GM12878 (cell line): Measurements from ENCODE around the gene EXOC3L1. TPM values are rescaled to one million over a fixed set of nuclear protein-coding genes. Genes with fewer than 3 reads are reported as not detected.

Experiments used
- ATAC-seq: fragments of 200-7000 bp; cut with Tn5 transposase; 3 replicates; pipeline ENCODE4 v1.9.1; 2020; ENCODE audit warnings: mild to moderate bottlenecking, moderate library complexity
- BruUV-seq: library from RNA; stranded (reverse); fragments of 400-500 nt; replicated peaks from 2 replicates; lab custom pipeline; 2021; lab: Mats Ljungman, UMichigan
- CTCF ChIA-PET: fragments of 300-600 bp; sonication (Branson Sonifier 250); formaldehyde crosslinking; extraction: SDS; loops from one replicate; lab custom pipeline; 2021; ENCODE audit warnings: inconsistent platforms; lab: Yijun Ruan, JAX
- POLR2A ChIA-PET: fragments of 350-600 bp; formaldehyde crosslinking; extraction: SDS; loops from one replicate; lab custom pipeline; 2021; ENCODE audit warnings: inconsistent platforms; lab: Charles Lee
- RAD21 ChIA-PET: fragments of 300-600 bp; sonication (Branson Sonifier 250); formaldehyde crosslinking; loops from one replicate; lab custom pipeline; 2023; ENCODE audit warnings: antibody characterized with exemption; ENCODE audit not compliant: unreplicated experiment; lab: Charles Lee
- SMC1A ChIA-PET: fragments of 300-600 bp; sonication (Branson Sonifier 250); formaldehyde crosslinking; loops from one replicate; lab custom pipeline; 2023; ENCODE audit not compliant: unreplicated experiment, uncharacterized antibody; lab: Charles Lee
- DNase-seq: peaks from one replicate; pipeline ENCODE4 v3.0.0-alpha.2; 2011; ENCODE audit warnings: low read depth, low spot score
- FAIRE-seq: peaks from 3 replicates; lab custom pipeline; 2011; peaks lifted over from hg19 to GRCh38; lab: Jason Lieb, UNC
- H2AFZ ChIP-seq: 2 replicates; pipeline ENCODE4 v1.6.0; 2011; ENCODE audit warnings: low read depth, low read length, control low read depth; ENCODE audit not compliant: control insufficient read depth
- H3K27ac ChIP-seq: 2 replicates; pipeline ENCODE4 v1.5.1; 2011; ENCODE audit warnings: control low read depth; ENCODE audit not compliant: control insufficient read depth, insufficient read depth
- H3K27me3 ChIP-seq, 2 experiments: replicated peaks in 1 of 2; 2 replicates each; pipeline versions ENCODE4 v1.6.0 to v1.6.1; 2011; ENCODE audit warnings: low read length in 1 of 2; ENCODE audit not compliant: control insufficient read depth in 2 of 2, insufficient read depth in 2 of 2
- H3K36me3 ChIP-seq, 2 experiments: 2 replicates each; pipeline ENCODE4 v1.5.1; 2011; ENCODE audit warnings: low read length in 1 of 2; ENCODE audit not compliant: control insufficient read depth in 2 of 2, insufficient read depth in 2 of 2
- H3K4me1 ChIP-seq: 2 replicates; pipeline ENCODE4 v1.6.1; 2011; ENCODE audit warnings: mild to moderate bottlenecking, low read length, moderate library complexity, mixed read lengths; ENCODE audit not compliant: control insufficient read depth, insufficient read depth
- H3K4me2 ChIP-seq: 2 replicates; pipeline ENCODE4 v1.6.0; 2011; ENCODE audit warnings: control low read depth; ENCODE audit not compliant: control insufficient read depth, insufficient read depth
- H3K4me3 ChIP-seq: fragments of 200-600 bp; sonication (generic); 2 replicates; pipeline ENCODE4 v1.5.1; 2016
- H3K79me2 ChIP-seq: 2 replicates; pipeline ENCODE4 v1.6.0; 2011; ENCODE audit warnings: low read length; ENCODE audit not compliant: control insufficient read depth, insufficient read depth
- H3K9ac ChIP-seq: 2 replicates; pipeline ENCODE4 v1.8.0; 2011; ENCODE audit warnings: low read length, control low read depth, mixed read lengths; ENCODE audit not compliant: control insufficient read depth, insufficient read depth
- H3K9me3 ChIP-seq: replicated peaks from 3 replicates; pipeline ENCODE4 v1.5.1; 2011; ENCODE audit warnings: mild to moderate bottlenecking, low read length; ENCODE audit not compliant: control insufficient read depth, insufficient read depth
- H4K20me1 ChIP-seq: 2 replicates; pipeline ENCODE4 v1.6.0; 2011; ENCODE audit not compliant: control insufficient read depth, insufficient read depth
- CBX3 ChIP-seq: fragments of 200-600 bp; sonication (generic); IDR thresholded peaks from 2 replicates; pipeline ENCODE4 v1.6.1; 2016; ENCODE audit warnings: low read depth, borderline replicate concordance
- EED ChIP-seq: sonication (generic); IDR thresholded peaks from 2 replicates; pipeline ENCODE4 v1.6.1; 2016; ENCODE audit warnings: antibody characterized with exemption, low read depth
- ETV6 ChIP-seq, 2 experiments: fragments of 450-650 bp in 1 of 2; IDR thresholded peaks in 1 of 2; conservative IDR thresholded peaks in 1 of 2; 2 replicates each; pipeline ENCODE4 v1.6.1; 2014; ENCODE audit warnings: antibody characterized with exemption in 1 of 2, borderline replicate concordance in 1 of 2, low read depth in 1 of 2, mild to moderate bottlenecking in 1 of 2, moderate library complexity in 1 of 2
- IRF4 ChIP-seq: IDR thresholded peaks from 2 replicates; pipeline ENCODE4 v1.6.1; 2011; ENCODE audit warnings: low read depth, low read length
- JUND ChIP-seq: IDR thresholded peaks from 2 replicates; pipeline ENCODE4 v1.6.1; 2012; ENCODE audit warnings: low read depth, mild to moderate bottlenecking, low read length, improper control_type of control experiment, moderate library complexity
- KAT2A ChIP-seq: conservative IDR thresholded peaks from 2 replicates; pipeline ENCODE4 v1.6.1; 2011; ENCODE audit warnings: low read depth, low read length; ENCODE audit not compliant: control insufficient read depth
- NR2C2 ChIP-seq: IDR thresholded peaks from 2 replicates; pipeline ENCODE4 v1.6.1; 2011; ENCODE audit warnings: borderline replicate concordance, low read depth; ENCODE audit not compliant: control insufficient read depth, insufficient read length
- STAT1 ChIP-seq: fragments of 450-650 bp; conservative IDR thresholded peaks from 2 replicates; pipeline ENCODE4 v1.6.1; 2014; ENCODE audit warnings: antibody characterized with exemption, mild to moderate bottlenecking
- YBX1 ChIP-seq: fragments of 450-650 bp; IDR thresholded peaks from 2 replicates; pipeline ENCODE4 v1.6.1; 2016; ENCODE audit warnings: antibody characterized with exemption
- ZNF622 ChIP-seq: fragments of 450-650 bp; IDR thresholded peaks from 2 replicates; pipeline ENCODE4 v1.6.1; 2017; ENCODE audit warnings: mild to moderate bottlenecking, inconsistent platforms
- WGBS: methylation state at CpG from one replicate; pipeline ENCODE4 v1.1.6; 2016; ENCODE audit warnings: low lambda C conversion rate; ENCODE audit not compliant: insufficient replicate concordance, insufficient coverage; ENCODE audit errors: missing lambda C conversion rate; 5-methylcytosine and 5-hydroxymethylcytosine counted together
- in situ Hi-C: fragments of 300-500 bp; cut with MboI; formaldehyde crosslinking; loops from 9 replicates; pipeline ENCODE4 v1.14.3; 2018; ENCODE audit warnings: mixed read lengths
- intact Hi-C: fragments of 100-400 bp; cut with micrococcal nuclease; formaldehyde crosslinking; loops from one replicate; pipeline ENCODE4 v1.14.2; 2022; ENCODE audit not compliant: unreplicated experiment
- polyA plus RNA-seq, 11 experiments: library from polyadenylated mRNA; depleted of rRNA in 4 of 11; unstranded in 6 of 11; stranded (reverse) in 5 of 11; fragments of >200 nt; fragmentation: Nextera tagmentation in 4 of 11; fragmentation: Illumina TruSeq in 1 of 11; extraction: Ambion mirVana in 4 of 11; extraction: Trizol in 1 of 11; gene quantifications; 1 replicate in 1 of 11; 2 replicates in 10 of 11; pipeline versions ENCODE4 v1.2.1 to v1.2.3, GENCODE V29; 2011 to 2016; ENCODE audit warnings: inconsistent platforms in 2 of 11, missing spikeins in 2 of 11, low read depth in 1 of 11
- total RNA-seq, 4 experiments: library from RNA; depleted of rRNA in 3 of 4; stranded (reverse); fragments of >200 nt in 3 of 4; fragmentation: Illumina TruSeq in 1 of 4; extraction: Trizol in 1 of 4; gene quantifications; 2 replicates each; pipeline versions ENCODE4 v1.2.1 to v1.2.3, GENCODE V29; 2013 to 2021
- TF ChIP-seq, protein P1 (sequence below): IDR thresholded peaks from 2 replicates; pipeline ENCODE4 v1.6.1; 2011; ENCODE audit warnings: mild to moderate bottlenecking, low read depth, low read length, moderate library complexity; ENCODE audit not compliant: insufficient replicate concordance
- TF ChIP-seq, protein P2 (sequence below): fragments of 450-650 bp; formaldehyde crosslinking; IDR thresholded peaks from 2 replicates; pipeline ENCODE4 v1.4.0; 2022; ENCODE audit warnings: mild to moderate bottlenecking, moderate library complexity

The EXOC3L1 gene
- total and polyA plus RNA-seq, 10 of the 15 experiments (the other 5 are each of a cell fraction or from before 2014, with no cell fraction given) = 0.07 to 0.42 TPM; not detected in 8

DNA sequence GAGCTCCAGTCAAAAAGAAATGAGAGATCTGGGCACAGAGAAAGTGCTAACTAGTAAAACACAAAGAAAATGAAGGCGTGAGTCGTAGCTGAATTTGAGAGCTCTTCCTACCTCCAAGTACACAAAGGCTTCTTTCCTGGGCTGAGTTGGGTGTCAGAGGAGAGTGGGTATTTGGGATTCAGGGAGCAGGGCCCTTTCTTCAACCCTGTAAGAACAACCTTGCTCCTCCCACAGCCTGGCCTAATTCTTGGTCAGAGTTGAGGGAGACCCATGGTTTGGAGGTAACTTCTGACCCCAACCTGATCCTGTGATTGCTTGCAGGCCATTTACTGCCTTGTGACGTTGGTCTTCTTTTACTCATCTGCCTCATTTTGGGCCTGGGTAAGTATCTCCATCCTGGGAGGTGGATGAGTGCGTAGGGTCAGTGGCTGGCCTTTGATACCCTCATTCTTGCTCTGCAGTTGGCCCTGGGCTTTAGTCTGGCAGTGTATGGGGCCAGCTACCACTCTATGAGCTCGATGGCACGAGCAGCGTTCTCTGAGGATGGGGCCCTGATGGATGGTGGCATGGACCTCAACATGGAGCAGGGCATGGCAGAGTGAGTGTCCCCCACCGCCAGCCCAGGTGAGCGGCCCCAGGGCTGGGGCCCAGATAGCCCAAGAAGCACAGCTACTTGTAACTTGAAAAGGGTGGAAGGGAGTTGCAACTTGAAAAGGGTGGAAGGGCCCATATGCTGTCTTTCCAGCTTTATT, 38.3 kb upstream of the EXOC3L1 start (continued):
- TF ChIP-seq, protein P1, sequence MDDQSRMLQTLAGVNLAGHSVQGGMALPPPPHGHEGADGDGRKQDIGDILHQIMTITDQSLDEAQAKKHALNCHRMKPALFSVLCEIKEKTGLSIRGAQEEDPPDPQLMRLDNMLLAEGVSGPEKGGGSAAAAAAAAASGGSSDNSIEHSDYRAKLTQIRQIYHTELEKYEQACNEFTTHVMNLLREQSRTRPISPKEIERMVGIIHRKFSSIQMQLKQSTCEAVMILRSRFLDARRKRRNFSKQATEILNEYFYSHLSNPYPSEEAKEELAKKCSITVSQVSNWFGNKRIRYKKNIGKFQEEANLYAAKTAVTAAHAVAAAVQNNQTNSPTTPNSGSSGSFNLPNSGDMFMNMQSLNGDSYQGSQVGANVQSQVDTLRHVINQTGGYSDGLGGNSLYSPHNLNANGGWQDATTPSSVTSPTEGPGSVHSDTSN = no peak
- TF ChIP-seq STAT1 = no peak
- TF ChIP-seq YBX1 = no peak
- TF ChIP-seq KAT2A = no peak
- TF ChIP-seq JUND = no peak
- no peak for TF ChIP-seq ZNF622

DNA sequence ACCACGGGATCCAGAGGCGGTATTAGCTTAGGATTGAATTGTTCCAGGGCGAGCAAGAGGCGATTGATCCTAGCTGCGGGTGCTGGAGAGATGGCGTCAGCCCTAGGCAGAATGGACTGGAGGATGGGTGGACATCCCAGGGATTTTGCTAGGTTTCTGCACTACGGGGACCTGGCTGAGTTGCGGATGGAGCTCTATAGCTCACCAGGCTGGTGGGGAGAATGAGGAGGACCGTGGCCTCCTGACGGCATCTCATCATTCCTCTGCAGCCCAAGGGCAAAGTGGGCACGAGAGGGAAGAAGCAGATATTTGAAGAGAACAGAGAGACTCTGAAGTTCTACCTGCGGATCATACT, 37.6 kb upstream of the EXOC3L1 start:
- in situ Hi-C loops = no loop called here
- H3K36me3 ChIP-seq = peaks cover 14 to 25% of the 10 kb centered on the region in 2 experiments; a peak in 3 of 4 replicates
- H3K4me1 ChIP-seq = peaks cover 12% of the 10 kb centered on the region
- H2AFZ ChIP-seq = no peak overlapping the region
- no peaks in the 10 kb centered on the region for H3K27me3 ChIP-seq
- ChIA-PET CTCF (interaction anchor here (0.6 to 2.5 kb wide), 9 partner anchors 11 to 72 kb away, joined by 3 to 25 read pairs (median 6); partner anchors contain the start of genes E2F4, ELMO3, FBXL8 and FHOD1), RAD21 (interaction anchor here (0.6 to 3.1 kb wide), 7 partner anchors 16 to 589 kb away, joined by 3 to 35 read pairs (median 6); partner anchors contain the start of genes FHOD1 and PLEKHG4), POLR2A (interaction anchor here (1.0 to 7.7 kb wide), 6 partner anchors 9 to 91 kb away, joined by 3 to 100 read pairs (median 4); partner anchors contain the start of genes E2F4, EXOC3L1, FHOD1 and SLC9A5), SMC1A (interaction anchor here (1.4 to 2.6 kb wide), 6 partner anchors 8 to 68 kb away, joined by 3 to 21 read pairs (median 6); partner anchors contain the start of genes FBXL8, FHOD1, SLC9A5 and TRADD)
- WGBS = 12% methylated on average over 12 of the region's 12 CpGs
- H4K20me1 ChIP-seq = no peaks in the 10 kb centered on the region
- BruUV-seq = no TSS peak
- intact Hi-C loops = loop anchor here (1.0 kb wide), 1 partner anchor 20 kb away; the partner anchor contains the start of gene FHOD1
- ATAC-seq = no peak
- H3K9ac ChIP-seq = peak overlapping the region; percentile 80
- H3K4me2 ChIP-seq = peak overlapping the region; percentile 86; the same call in 1 of the 2 replicates
- H3K4me3 ChIP-seq = peak overlapping the region; percentile 87
- TF ChIP-seq CBX3 (no peak), ETV6 (conservative IDR thresholded peaks at IDR 0.05 in 1 of 2, IDR thresholded peaks at IDR 0.05 in 1 of 2; ENCODE audit: borderline replicate concordance in 1 of 2, low read depth in 1 of 2) (no peak), NR2C2 (no peak), EED (no peak), IRF4 (no peak)
- TF ChIP-seq, protein P2, sequence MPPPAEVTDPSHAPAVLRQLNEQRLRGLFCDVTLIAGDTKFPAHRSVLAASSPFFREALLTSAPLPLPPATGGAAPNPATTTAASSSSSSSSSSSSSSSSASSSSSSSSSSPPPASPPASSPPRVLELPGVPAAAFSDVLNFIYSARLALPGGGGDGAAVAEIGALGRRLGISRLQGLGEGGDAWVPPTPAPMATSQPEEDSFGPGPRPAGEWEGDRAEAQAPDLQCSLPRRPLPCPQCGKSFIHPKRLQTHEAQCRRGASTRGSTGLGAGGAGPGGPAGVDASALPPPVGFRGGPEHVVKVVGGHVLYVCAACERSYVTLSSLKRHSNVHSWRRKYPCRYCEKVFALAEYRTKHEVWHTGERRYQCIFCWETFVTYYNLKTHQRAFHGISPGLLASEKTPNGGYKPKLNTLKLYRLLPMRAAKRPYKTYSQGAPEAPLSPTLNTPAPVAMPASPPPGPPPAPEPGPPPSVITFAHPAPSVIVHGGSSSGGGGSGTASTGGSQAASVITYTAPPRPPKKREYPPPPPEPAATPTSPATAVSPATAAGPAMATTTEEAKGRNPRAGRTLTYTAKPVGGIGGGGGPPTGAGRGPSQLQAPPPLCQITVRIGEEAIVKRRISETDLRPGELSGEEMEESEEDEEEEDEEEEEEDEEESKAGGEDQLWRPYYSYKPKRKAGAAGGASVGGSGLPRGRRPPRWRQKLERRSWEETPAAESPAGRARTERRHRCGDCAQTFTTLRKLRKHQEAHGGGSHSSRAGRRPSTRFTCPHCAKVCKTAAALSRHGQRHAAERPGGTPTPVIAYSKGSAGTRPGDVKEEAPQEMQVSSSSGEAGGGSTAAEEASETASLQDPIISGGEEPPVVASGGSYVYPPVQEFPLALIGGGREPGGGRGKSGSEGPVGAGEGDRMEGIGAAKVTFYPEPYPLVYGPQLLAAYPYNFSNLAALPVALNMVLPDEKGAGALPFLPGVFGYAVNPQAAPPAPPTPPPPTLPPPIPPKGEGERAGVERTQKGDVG (CRISPR knock-in tag) = no peak
- no peak for FAIRE-seq
- no peaks in the 10 kb centered on the region for H3K9me3 ChIP-seq
- H3K79me2 ChIP-seq = peaks cover 18% of the 10 kb centered on the region
- peak overlapping the region; percentile 74 for H3K27ac ChIP-seq
- DNase-seq = no peak
